ENCODE measurements around the gene C1orf105.

C1orf105 gene

DNA sequence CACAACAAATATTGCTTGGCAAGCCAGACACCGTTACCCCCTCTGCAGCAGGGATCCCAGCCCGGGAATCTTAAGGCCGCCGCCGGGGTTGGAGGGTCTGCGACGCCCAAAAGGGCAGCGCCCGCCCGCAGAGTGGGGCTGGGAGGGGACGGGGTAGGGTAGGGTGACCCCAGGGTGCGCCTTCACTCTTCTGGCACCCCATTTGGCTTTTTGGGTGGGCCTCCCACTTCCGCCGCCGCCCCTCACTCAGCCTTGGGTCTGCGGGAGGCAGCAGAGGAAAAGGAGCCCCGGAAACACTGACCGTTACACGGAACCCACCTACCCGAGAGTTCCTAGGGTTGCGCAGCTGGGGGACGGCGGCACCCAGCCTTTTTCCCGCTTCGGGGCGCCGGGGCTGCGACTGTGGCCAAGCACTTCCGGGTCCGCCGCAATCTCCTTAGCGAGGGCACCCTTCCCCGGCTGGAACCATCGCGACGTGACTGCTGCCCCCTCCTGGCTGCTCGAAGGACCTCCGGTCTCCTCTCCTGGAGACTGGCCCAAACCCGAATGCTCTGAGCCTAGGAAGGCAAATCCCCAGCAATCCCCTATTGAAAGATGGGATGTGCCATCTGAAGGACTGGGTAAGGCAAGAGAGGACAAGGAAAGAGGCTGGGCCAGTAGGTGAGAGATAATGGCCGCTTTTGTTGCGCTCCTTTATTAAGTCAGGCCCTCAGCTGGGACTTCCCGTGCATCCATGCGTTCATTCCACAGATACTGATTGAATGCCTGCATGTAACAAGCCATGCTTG is 23.4 kb downstream of the C1orf105 start, which contains the start of gene PIGC:
Gene PIGC (minus strand): TSS at position 404 of the 788 bp plus-strand sequence. CDS start 1,447 bp downstream, outside the sequence.
- Histone ChIP-seq H3K9me3 (ENCODE audit: control insufficient read depth, insufficient read depth, low read length) (no peaks in the 10 kb centered on the region), H3K4me1 (ENCODE audit: control insufficient read depth, insufficient read depth, low read length) (no peaks in the 10 kb centered on the region), H3K36me3 (ENCODE audit: control insufficient read depth, insufficient read depth, low read length) (no peaks in the 10 kb centered on the region; the same call in 1 of the 2 replicates), H3K27me3 (ENCODE audit: control insufficient read depth, insufficient read depth, low read length) (no peaks in the 10 kb centered on the region), H3K4me3 (ENCODE audit: low read length) (peak within 1 kb of the TSS; percentile 77), H3K27ac (ENCODE audit: low read length) (no peak within 1 kb of the TSS)
- no CpG with 5 or more reads among the region's 43 CpGs for WGBS (ENCODE audit: insufficient coverage, insufficient read length)
- peak; percentile 82 for DNase-seq (ENCODE audit: low read depth, low spot score)

DNA sequence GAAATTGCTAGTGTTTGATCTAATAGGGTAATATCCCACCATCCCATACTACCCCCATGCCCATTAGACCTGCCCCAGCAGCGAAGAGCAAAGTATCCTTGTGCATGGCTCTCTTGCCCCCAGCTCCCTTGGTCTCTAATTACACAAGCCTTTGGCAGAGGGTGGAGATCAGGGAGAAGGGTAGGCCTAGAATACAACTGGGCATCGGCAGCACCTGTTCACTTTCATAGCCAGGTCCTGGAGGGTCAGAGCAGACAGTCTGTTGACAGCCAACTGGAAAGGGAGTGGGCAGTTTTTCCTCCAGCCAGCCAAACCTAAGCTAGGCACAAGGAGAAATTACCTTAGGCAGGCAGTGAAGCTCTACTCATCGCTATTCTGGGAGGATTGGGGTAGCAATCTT is 26.1 kb downstream of the C1orf105 start:
- Histone ChIP-seq H3K4me1 (ENCODE audit: control insufficient read depth, insufficient read depth, low read length) (no peaks in the 10 kb centered on the region; the same call in 1 of the 2 replicates), H3K36me3 (ENCODE audit: control insufficient read depth, insufficient read depth, low read length) (no peaks in the 10 kb centered on the region; the same call in 1 of the 2 replicates), H3K9me3 (ENCODE audit: control insufficient read depth, insufficient read depth, low read length) (no peaks in the 10 kb centered on the region), H3K4me3 (ENCODE audit: low read length) (no peak overlapping the region), H3K27ac (ENCODE audit: low read length) (no peak overlapping the region), H3K27me3 (ENCODE audit: control insufficient read depth, insufficient read depth, low read length) (no peaks in the 10 kb centered on the region)
- WGBS (ENCODE audit: insufficient coverage, insufficient read length), result no CpG with 5 or more reads among the region's 3 CpGs
- DNase-seq (ENCODE audit: low read depth, low spot score), result no peak

DNA sequence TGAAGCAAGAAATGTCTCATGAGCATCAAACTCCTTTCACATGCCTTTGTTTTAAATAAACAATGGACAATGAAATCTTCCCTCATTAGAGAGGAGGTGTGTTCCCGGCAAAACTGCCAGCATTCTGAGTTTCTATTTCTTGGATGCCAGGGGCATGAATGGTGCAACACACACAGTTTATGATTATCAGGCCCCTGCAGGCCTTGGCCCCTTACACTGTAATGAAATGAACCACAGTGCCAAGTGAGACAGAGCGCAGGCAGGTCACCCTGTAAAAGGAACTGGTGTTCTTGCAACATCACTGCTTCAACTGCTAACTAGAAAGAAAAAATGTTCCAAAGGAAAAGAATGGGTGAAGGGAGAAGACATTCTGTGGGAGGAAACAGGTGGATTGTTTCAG is 27.2 kb downstream of the C1orf105 start:
- Histone ChIP-seq H3K27me3 (ENCODE audit: control insufficient read depth, insufficient read depth, low read length) (no peaks in the 10 kb centered on the region), H3K27ac (ENCODE audit: low read length) (no peak overlapping the region), H3K36me3 (ENCODE audit: control insufficient read depth, insufficient read depth, low read length) (no peaks in the 10 kb centered on the region), H3K4me1 (ENCODE audit: control insufficient read depth, insufficient read depth, low read length) (no peaks in the 10 kb centered on the region; the same call in 1 of the 2 replicates), H3K4me3 (ENCODE audit: low read length) (no peak overlapping the region), H3K9me3 (ENCODE audit: control insufficient read depth, insufficient read depth, low read length) (no peaks in the 10 kb centered on the region)
- no peak for DNase-seq (ENCODE audit: low read depth, low spot score)
- no CpG with 5 or more reads among the region's 2 CpGs for WGBS (ENCODE audit: insufficient coverage, insufficient read length)

DNA sequence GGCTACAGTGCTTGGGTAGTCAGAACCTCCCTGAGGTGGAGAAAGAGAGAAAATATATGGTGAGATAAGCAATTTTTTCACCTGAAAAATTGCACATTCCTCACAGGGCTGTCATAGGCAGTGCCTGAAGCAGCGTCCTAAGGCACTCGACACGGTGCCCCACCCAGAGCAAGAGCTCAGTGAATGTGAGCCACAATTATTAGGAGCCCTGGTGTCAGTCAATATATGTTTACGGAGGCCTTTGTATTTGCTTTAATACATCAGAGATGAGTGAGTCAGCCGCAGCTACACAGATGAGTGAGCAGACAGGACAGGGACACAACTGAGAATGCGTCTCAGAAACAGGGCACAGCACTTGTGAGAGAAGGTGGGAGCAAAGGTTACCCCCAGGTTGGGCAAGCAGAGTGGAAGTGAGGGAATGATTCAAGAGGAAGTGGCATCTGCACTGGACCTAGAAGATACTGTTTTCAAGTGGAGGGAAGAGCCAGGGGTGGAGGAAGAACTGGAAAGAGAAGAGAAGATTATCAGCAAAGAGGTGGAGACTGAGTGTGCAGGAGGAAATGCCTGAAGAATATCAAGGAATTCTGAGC is 28.6 kb downstream of the C1orf105 start:
- no peaks in the 10 kb centered on the region for H3K27me3 ChIP-seq (ENCODE audit: control insufficient read depth, insufficient read depth, low read length)
- H3K4me3 ChIP-seq (ENCODE audit: low read length), result no peak overlapping the region
- H3K4me1 ChIP-seq (ENCODE audit: control insufficient read depth, insufficient read depth, low read length), result no peaks in the 10 kb centered on the region; the same call in 1 of the 2 replicates
- H3K27ac ChIP-seq (ENCODE audit: low read length), result no peak overlapping the region
- no peaks in the 10 kb centered on the region for H3K9me3 ChIP-seq (ENCODE audit: control insufficient read depth, insufficient read depth, low read length)
- no peak for DNase-seq (ENCODE audit: low read depth, low spot score)
- no peaks in the 10 kb centered on the region for H3K36me3 ChIP-seq (ENCODE audit: control insufficient read depth, insufficient read depth, low read length)
- no CpG with 5 or more reads among the region's 6 CpGs for WGBS (ENCODE audit: insufficient coverage, insufficient read length)

DNA sequence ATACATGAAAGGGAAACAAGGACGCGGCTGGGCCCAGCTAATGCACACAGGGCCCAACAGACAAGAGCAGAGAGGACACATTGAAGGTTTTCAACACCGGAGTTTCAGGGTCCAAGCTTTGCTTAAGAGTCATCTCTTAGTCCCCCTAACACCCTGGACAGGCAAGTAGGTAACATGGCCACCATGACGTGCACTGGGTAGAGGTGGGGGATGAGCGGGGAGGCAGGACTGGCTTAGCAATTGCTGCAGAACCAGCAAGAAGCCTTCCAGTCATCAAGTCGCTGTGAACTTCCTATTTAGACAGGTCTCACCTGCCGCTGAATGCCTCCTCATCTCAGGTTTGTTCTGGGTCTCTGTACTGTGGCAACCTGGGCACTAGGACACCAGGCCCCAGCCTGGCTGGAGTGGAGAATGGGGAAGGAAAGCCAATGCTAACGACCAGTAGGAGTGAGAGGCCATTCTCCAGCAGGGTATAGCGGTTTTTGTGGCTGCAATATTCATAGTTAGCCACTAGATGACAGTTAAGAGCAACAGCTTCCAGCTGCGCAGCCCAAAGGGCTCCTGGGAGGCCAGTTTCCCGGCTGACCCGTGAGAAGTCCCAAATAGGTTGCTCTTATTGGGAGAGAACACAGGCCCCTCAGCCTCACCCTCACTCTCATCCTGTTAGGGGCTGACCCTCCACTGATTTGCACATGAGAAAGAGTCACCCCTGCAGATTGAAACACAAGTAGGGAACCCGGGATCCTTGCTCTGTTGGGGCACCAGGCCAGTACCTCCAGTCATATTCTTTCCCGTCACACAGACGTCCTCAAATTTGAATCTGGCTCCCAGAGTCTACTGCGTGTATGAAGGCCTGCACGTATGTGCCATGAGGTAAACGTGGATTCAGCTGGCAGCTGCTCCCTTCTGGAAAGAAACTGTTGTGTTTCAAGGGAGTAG is 29.4 kb downstream of the C1orf105 start:
- DNase-seq (ENCODE audit: low read depth, low spot score), result peak; percentile 58
- WGBS (ENCODE audit: insufficient coverage, insufficient read length), result no CpG with 5 or more reads among the region's 18 CpGs
- Histone ChIP-seq H3K4me3 (ENCODE audit: low read length) (no peak overlapping the region), H3K9me3 (ENCODE audit: control insufficient read depth, insufficient read depth, low read length) (no peaks in the 10 kb centered on the region), H3K4me1 (ENCODE audit: control insufficient read depth, insufficient read depth, low read length) (no peaks in the 10 kb centered on the region; the same call in 1 of the 2 replicates), H3K27ac (ENCODE audit: low read length) (no peak overlapping the region), H3K36me3 (ENCODE audit: control insufficient read depth, insufficient read depth, low read length) (no peaks in the 10 kb centered on the region), H3K27me3 (ENCODE audit: control insufficient read depth, insufficient read depth, low read length) (no peaks in the 10 kb centered on the region)

DNA sequence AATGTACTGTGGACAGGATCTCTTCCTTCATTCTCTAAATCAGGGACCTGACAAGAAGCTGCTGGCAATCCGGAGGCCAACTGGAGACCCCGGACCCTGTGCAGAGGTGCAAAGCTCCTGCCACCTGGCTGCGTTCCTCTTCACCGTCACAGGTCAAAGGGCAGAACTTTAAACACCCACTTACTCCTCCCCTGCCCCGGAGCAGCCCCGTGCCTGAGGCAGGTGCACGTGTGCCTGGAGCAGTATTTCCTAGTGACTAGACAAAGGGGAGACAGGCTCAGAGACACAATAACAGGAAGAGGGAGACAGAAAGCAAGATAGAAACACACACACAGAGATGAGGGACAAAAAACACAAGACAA is 30.0 kb downstream of the C1orf105 start:
- no peak for DNase-seq (ENCODE audit: low read depth, low spot score)
- no peaks in the 10 kb centered on the region for H3K9me3 ChIP-seq (ENCODE audit: control insufficient read depth, insufficient read depth, low read length)
- no peak overlapping the region for H3K4me3 ChIP-seq (ENCODE audit: low read length)
- WGBS (ENCODE audit: insufficient coverage, insufficient read length), result no CpG with 5 or more reads among the region's 7 CpGs
- H3K27ac ChIP-seq (ENCODE audit: low read length), result no peak overlapping the region
- H3K4me1 ChIP-seq (ENCODE audit: control insufficient read depth, insufficient read depth, low read length), result no peaks in the 10 kb centered on the region; the same call in 1 of the 2 replicates
- H3K36me3 ChIP-seq (ENCODE audit: control insufficient read depth, insufficient read depth, low read length), result no peaks in the 10 kb centered on the region
- no peaks in the 10 kb centered on the region for H3K27me3 ChIP-seq (ENCODE audit: control insufficient read depth, insufficient read depth, low read length)

DNA sequence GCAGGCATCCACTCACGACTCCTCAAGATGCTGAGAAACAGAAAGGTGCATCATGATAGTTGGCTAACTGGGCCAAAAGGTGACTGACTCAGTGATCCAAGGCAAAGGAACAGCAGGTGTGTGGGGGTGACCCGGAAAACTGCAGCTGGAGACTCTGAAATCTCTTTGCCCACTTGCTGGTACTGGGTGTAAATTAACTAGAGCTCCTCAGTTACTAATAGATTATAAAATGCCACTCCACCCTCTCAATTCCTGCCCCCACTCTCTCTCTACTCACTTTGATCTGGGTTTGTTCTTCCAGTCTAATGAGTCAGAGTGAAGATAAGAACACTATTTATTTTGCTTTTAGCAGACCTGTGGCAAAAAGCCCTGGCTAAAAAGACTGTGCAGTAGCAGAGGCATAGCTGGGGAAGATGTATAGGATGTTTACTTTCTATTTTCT is 30.5 kb downstream of the C1orf105 start:
- H3K27me3 ChIP-seq (ENCODE audit: control insufficient read depth, insufficient read depth, low read length), result no peaks in the 10 kb centered on the region
- WGBS (ENCODE audit: insufficient coverage, insufficient read length), result no CpG with 5 or more reads among the region's 2 CpGs
- no peaks in the 10 kb centered on the region for H3K36me3 ChIP-seq (ENCODE audit: control insufficient read depth, insufficient read depth, low read length)
- H3K4me3 ChIP-seq (ENCODE audit: low read length), result no peak overlapping the region
- DNase-seq (ENCODE audit: low read depth, low spot score), result no peak
- no peak overlapping the region for H3K27ac ChIP-seq (ENCODE audit: low read length)
- no peaks in the 10 kb centered on the region for H3K9me3 ChIP-seq (ENCODE audit: control insufficient read depth, insufficient read depth, low read length)
- H3K4me1 ChIP-seq (ENCODE audit: control insufficient read depth, insufficient read depth, low read length), result no peaks in the 10 kb centered on the region; the same call in 1 of the 2 replicates

DNA sequence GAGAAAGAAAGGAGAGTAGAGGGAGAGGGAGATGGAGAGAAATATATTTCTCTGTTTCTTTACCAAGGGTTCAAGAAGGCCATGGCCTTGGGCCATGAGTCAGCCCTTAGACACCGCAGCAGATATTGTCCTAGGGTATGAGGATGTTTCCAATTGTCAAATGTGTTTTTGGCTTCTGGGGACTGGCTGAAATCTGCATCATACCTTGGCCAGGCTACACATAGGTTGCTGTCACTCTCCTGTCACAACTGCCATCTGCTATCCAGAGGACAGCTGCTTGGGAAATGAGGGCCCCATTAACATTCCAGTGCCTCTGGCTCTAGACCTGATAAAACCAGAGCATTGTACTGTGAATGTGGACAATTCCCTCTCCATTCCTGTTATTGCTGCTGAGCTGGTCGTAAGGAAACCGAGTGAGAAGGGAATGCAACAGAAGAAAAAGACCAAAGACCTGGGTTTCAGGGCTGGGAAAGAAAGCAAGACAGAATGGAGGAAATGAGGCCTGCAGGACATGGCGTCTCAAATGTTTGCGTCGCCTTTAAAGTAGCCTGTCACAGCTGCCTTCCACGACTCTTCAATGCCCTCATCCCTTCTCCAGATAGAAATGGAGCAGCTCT is 32.2 kb downstream of the C1orf105 start:
- Histone ChIP-seq H3K9me3 (ENCODE audit: control insufficient read depth, insufficient read depth, low read length) (no peaks in the 10 kb centered on the region), H3K27ac (ENCODE audit: low read length) (no peak overlapping the region), H3K36me3 (ENCODE audit: control insufficient read depth, insufficient read depth, low read length) (no peaks in the 10 kb centered on the region), H3K4me3 (ENCODE audit: low read length) (no peak overlapping the region), H3K27me3 (ENCODE audit: control insufficient read depth, insufficient read depth, low read length) (no peaks in the 10 kb centered on the region), H3K4me1 (ENCODE audit: control insufficient read depth, insufficient read depth, low read length) (no peaks in the 10 kb centered on the region; the same call in 1 of the 2 replicates)
- WGBS (ENCODE audit: insufficient coverage, insufficient read length), result no CpG with 5 or more reads among the region's 7 CpGs
- no peak for DNase-seq (ENCODE audit: low read depth, low spot score)

DNA sequence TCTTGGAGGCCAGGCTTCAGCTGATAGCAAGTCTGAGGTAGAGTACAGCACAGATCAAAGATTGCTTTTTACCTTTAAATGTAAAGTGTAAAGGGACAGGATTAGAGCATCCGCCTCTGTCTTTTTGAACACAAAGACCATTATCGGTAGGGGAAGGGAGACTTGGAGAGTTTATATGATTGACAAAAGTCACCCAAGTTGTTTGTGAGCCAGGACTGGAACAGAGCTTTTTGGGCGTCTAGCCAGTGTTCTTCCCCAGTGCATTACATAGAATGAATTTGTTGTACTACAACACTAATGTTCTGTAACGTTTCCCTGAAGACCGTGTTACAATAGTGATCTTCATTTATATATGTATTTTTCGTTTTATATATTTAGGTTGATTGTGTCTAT is 32.7 kb downstream of the C1orf105 start:
- Histone ChIP-seq H3K4me3 (ENCODE audit: low read length) (no peak overlapping the region), H3K4me1 (ENCODE audit: control insufficient read depth, insufficient read depth, low read length) (no peaks in the 10 kb centered on the region; the same call in 1 of the 2 replicates), H3K36me3 (ENCODE audit: control insufficient read depth, insufficient read depth, low read length) (no peaks in the 10 kb centered on the region), H3K9me3 (ENCODE audit: control insufficient read depth, insufficient read depth, low read length) (no peaks in the 10 kb centered on the region), H3K27ac (ENCODE audit: low read length) (no peak overlapping the region), H3K27me3 (ENCODE audit: control insufficient read depth, insufficient read depth, low read length) (no peaks in the 10 kb centered on the region)
- no CpG with 5 or more reads among the region's 6 CpGs for WGBS (ENCODE audit: insufficient coverage, insufficient read length)
- no peak for DNase-seq (ENCODE audit: low read depth, low spot score)

DNA sequence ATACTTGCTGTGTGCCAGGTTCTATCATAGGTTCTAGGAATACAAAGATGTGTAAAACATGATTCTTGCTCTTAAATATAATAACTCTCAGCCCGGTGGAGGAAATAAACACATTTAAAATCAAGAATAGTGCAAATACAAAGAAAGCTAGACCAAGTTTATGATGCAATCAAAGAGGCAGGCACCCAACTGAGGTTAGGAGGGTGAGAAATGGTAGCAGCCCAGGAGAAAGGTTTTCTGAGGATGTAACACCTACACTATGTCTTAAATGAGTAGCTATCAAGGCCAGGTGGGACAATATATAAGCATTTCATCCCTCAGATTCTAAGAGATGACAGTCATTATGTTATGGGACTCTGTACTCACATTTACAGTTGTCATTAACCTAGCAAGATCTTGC is 33.1 kb downstream of the C1orf105 start:
- DNase-seq (ENCODE audit: low read depth, low spot score), result no peak
- Histone ChIP-seq H3K27ac (ENCODE audit: low read length) (no peak overlapping the region), H3K9me3 (ENCODE audit: control insufficient read depth, insufficient read depth, low read length) (no peaks in the 10 kb centered on the region), H3K27me3 (ENCODE audit: control insufficient read depth, insufficient read depth, low read length) (no peaks in the 10 kb centered on the region), H3K4me1 (ENCODE audit: control insufficient read depth, insufficient read depth, low read length) (no peaks in the 10 kb centered on the region; the same call in 1 of the 2 replicates), H3K36me3 (ENCODE audit: control insufficient read depth, insufficient read depth, low read length) (no peaks in the 10 kb centered on the region), H3K4me3 (ENCODE audit: low read length) (no peak overlapping the region)
- WGBS (ENCODE audit: insufficient coverage, insufficient read length), result no CpG with 5 or more reads among the region's 1 CpG
